GM13976 (cell line): Measurements from ENCODE around the gene MARCHF2.
A peak's percentile ranks its signal among the peaks of the same experiment; 100 is the strongest.

Experiments
- DNase-seq: peaks from one replicate; pipeline ENCODE4 v3.0.0; 2012; ENCODE audit warnings: low spot score
- in situ Hi-C: fragments of 300-500 bp; cut with MboI; formaldehyde crosslinking; loops from one replicate; pipeline ENCODE4 v1.12.0; 2022; ENCODE audit warnings: low sequenced_read_pairs, mixed read lengths, inconsistent platforms; ENCODE audit not compliant: unreplicated experiment
- TF ChIP-seq, protein P1 (sequence below): IDR thresholded peaks from 2 replicates; pipeline ENCODE4 v1.5.1; 2012; ENCODE audit warnings: borderline replicate concordance, mild to moderate bottlenecking; ENCODE audit not compliant: insufficient read depth; ENCODE audit errors: extremely low read depth, missing control alignments, control extremely low read depth

The MARCHF2 gene, protein sequence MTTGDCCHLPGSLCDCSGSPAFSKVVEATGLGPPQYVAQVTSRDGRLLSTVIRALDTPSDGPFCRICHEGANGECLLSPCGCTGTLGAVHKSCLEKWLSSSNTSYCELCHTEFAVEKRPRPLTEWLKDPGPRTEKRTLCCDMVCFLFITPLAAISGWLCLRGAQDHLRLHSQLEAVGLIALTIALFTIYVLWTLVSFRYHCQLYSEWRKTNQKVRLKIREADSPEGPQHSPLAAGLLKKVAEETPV

DNA sequence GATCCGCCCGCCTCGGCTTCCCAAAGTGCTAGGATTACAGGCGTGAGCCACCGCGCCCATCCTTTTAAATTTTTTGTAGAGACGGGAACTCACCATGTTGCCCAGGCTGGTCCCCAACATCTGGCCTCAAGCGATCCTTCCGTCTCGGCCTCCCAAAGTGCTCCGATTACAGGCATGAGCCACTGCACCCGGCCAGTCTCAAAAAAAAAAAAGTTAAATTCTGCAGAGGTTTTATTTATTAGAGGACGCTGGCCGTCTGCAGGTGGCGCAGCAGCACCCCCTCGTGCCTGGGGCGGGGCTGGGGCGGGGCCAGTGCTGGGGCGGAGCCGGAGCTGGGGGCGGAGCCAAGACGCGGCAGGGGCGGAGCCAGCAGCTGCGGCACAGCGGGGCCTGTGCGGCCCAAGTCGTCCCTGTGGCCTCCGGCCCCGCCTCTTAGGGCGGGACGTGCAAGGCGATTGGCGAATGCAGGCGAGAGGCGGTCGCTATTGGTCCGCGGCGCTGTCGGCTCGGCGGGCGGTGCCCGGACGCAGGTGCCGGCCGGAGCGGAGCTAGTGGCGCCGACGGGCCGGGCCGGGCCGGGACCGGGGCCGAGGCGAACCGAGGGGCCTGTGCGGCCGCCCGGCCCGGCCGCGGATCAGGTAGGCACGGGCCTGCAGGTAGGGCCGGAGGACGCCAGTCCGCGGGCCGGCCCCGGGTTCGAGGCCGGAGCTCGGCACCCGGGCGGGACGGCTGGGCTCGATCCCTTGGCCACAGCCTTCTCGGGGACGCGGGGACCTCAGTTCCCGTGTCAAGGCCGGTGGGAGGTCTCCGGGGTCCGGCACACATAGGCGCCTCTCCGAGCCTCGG lies at the start of gene MARCHF2:
Gene MARCHF2, plus strand, starts transcription at position 523 of the 846 bp plus-strand sequence. CDS start 8,536 bp downstream, outside the sequence.
- peak; percentile 100 for DNase-seq
- in situ Hi-C loops = no loop called here
- TF ChIP-seq, protein P1, sequence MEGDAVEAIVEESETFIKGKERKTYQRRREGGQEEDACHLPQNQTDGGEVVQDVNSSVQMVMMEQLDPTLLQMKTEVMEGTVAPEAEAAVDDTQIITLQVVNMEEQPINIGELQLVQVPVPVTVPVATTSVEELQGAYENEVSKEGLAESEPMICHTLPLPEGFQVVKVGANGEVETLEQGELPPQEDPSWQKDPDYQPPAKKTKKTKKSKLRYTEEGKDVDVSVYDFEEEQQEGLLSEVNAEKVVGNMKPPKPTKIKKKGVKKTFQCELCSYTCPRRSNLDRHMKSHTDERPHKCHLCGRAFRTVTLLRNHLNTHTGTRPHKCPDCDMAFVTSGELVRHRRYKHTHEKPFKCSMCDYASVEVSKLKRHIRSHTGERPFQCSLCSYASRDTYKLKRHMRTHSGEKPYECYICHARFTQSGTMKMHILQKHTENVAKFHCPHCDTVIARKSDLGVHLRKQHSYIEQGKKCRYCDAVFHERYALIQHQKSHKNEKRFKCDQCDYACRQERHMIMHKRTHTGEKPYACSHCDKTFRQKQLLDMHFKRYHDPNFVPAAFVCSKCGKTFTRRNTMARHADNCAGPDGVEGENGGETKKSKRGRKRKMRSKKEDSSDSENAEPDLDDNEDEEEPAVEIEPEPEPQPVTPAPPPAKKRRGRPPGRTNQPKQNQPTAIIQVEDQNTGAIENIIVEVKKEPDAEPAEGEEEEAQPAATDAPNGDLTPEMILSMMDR = peak; percentile 66

DNA sequence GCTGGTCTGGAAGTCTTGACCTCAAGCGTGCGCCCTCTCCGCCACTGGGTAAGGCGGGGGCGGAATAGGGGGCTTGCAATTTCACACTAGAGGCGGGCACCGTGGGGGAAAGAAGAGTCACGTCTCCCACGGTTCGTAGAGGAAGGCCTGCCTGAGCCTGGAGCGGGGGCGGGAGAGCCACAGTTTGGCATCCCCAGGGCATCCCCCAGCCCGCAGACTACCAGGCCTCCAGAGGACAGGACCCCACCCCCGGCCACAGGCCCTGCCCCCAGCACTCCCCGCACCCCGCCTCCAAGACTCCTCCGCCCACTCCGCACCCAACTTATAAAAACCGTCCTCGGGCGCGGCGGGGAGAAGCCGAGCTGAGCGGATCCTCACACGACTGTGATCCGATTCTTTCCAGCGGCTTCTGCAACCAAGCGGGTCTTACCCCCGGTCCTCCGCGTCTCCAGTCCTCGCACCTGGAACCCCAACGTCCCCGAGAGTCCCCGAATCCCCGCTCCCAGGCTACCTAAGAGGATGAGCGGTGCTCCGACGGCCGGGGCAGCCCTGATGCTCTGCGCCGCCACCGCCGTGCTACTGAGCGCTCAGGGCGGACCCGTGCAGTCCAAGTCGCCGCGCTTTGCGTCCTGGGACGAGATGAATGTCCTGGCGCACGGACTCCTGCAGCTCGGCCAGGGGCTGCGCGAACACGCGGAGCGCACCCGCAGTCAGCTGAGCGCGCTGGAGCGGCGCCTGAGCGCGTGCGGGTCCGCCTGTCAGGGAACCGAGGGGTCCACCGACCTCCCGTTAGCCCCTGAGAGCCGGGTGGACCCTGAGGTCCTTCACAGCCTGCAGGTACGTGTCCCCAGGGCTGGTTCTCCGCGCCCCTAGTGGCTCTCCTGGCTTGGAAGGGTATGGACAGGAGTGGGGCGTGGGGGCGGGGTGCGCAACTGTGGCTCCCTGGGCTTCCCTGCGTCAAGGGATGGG lies 49.0 kb upstream of the MARCHF2 start, which contains the start of gene ANGPTL4:
Gene ANGPTL4, plus strand, starts transcription at position 353 of the 969 bp plus-strand sequence. Its CDS starts 167 bp downstream, at position 520.
- TF ChIP-seq, protein P1 = no peak
- in situ Hi-C loops = no loop called here
- peak; percentile 78 for DNase-seq

DNA sequence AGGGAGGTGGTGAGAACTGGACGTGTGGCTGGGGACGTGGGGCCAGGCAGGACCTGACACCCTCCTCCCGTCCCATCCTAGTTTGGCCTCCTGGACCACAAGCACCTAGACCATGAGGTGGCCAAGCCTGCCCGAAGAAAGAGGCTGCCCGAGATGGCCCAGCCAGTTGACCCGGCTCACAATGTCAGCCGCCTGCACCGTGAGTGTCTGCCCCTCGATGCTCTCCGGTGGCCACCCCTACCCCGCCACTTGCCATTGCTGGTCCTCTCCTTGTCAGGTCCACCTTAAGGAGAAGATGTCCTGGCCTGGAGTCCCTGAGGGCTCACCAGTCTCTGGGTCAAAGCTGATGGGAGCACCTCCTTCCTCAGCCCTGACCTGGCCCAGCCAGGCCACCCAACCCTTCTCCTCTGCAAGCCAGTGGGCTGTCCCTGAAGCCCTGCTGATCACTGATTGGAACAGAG lies 47.0 kb upstream of the MARCHF2 start:
- DNase-seq = peak; percentile 36
- in situ Hi-C loops = no loop called here

DNA sequence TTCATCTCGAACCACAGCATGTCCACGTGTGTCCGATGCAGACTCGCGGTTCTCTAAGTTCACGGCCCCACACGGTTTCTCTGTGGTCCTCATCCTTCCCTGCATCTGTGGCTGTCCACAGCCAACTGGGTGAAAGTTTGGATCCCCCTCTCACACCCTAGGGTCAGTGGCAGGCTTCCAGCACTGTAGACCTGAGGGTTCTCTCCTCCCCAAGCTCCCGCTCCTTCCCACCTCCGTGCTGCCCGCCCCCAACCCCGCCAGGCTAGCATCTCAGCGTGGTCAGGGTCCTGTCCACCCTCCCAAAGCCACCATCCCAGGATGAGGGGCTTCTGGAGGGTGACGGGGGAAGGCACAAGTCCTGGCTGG lies 46.2 kb upstream of the MARCHF2 start:
- DNase-seq = no peak
- in situ Hi-C loops = no loop called here
- TF ChIP-seq, protein P1 = no peak

More for the DNA sequence above, 47.0 kb upstream of the MARCHF2 start:
- TF ChIP-seq, protein P1 = no peak

DNA sequence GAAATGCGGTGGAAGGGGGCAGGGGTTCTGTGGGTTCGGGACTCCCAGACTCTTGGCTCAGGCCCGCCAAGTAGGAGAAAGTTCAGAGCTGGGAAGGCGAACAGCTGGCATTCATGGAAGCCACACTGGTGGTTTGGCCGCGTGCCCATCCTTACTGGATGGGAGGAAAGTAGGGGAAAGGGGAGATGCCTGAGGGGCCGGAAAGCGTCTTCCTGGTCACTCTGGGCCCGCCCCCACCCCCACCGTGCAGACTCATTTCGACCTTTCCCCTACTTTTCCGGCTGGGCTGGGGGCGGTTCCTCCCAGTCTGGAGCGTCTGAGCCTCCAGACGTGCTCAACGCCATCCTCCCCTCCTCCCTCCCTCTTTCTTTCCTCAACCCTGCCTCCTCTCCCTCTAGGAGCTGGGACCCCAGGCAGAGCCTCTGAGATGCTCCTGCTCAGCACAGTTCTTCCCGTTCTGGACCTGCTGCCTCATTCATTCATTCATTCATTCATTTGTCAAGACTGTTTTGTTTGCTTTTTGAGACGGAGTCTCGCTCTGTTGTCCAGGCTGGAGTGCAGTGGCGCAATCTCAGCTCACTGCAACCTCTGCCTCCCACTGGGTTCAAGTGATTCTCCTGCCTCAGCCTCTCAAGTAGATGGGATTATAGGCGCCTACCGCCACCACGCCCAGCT lies 45.6 kb upstream of the MARCHF2 start:
- no peak for DNase-seq
- in situ Hi-C loops = no loop called here
- TF ChIP-seq, protein P1 = no peak
